GM21515 (cell line): ENCODE data around the gene CSNK1A1.
"Not testable (repeated sequence)": the region's sequence is repeated elsewhere in the genome, so short reads cannot be mapped to it uniquely, and the experiment has no call there.

Source experiments
- ATAC-seq: cut with Tn5 transposase; IDR thresholded peaks from one replicate; pipeline ENCODE4 v1.9.1; 2021; ENCODE audit not compliant: unreplicated experiment

Gene CSNK1A1

GRCh38 chr5:149572576-149573231 is 21.5 kb upstream of the CSNK1A1 start:
- ATAC-seq: no peak

DNA sequence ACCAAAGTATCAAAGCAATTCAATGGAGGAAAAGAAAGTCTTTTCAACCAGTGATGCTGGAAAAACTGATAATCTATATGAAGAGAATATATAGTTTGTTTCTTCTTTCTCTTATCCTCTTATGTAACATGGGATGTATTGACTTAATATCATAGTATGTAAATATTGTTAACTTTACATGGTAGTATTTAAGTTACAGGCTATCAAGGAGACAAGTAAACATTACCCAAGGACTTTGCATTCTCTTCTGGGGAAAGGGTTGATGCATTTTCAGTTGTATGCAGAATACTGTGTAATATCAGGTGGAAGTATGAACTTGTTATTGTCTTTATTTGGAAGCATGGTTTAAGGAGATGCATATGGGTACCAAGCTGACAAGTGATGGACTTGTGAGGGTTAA is 20.9 kb upstream of the CSNK1A1 start:
- no peak for ATAC-seq

DNA sequence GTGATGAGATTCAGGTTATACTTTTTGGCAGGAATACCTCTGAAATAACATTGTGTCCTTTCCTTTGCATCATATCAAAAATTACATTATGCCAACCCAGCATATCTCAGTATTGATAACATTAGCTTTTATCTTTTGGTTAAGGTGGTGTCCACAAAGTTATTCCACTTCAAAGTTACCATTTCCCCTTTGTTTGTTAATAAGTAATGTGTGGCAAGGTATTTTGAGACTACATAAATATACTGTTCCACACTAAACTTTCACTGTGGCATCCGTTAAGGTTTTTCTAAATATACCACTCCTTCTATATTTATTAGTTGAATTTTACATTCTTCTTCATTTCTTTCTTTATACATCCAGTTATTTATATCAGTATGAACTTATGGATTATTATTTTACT is 16.0 kb upstream of the CSNK1A1 start:
- ATAC-seq: no peak

- ATAC-seq: peak; percentile 93
Observed at GRCh38 chr5:149564542-149565140, 13.4 kb upstream of the CSNK1A1 start.

- no peak for ATAC-seq
Observed at GRCh38 chr5:149563466-149563865, 12.2 kb upstream of the CSNK1A1 start.

DNA sequence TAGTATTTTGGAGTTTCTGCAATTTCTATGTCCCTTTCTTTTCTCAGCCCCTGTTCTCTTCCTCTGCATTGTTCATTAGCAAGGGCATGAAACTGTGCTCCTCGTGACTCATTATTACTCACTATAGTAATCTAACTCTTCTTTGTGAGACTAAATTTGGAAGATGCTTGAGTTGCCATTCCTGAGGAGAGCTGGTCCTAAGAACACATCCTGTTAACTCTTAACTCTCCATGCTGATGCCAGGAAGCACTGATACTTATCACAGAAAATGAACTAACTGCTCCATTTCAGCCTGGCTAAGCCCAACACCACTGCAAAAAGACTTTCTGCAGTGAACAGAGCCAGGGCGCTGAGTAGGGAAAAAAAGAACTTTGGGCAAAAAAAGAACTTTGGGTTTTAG is 10.6 kb upstream of the CSNK1A1 start:
- no peak for ATAC-seq

DNA sequence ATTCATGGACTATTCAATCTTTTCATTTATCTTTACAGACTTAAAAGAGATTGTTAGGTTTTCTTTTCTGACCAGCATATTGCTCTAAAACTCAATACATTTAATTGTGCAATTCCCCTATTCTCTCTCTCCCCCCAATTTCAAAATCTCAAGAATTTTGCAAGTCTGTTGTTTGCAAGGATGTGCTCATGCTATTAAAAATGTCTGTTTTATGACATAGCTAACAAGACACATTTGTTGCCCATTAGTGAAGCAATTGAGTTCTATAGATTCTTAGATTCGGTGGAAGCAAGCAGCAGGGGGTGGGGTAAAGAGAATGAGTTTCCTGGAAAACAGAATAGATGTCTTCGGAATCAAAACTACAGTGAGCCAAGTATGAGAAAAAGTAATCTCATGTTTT is 8.5 kb upstream of the CSNK1A1 start:
- no peak for ATAC-seq

DNA sequence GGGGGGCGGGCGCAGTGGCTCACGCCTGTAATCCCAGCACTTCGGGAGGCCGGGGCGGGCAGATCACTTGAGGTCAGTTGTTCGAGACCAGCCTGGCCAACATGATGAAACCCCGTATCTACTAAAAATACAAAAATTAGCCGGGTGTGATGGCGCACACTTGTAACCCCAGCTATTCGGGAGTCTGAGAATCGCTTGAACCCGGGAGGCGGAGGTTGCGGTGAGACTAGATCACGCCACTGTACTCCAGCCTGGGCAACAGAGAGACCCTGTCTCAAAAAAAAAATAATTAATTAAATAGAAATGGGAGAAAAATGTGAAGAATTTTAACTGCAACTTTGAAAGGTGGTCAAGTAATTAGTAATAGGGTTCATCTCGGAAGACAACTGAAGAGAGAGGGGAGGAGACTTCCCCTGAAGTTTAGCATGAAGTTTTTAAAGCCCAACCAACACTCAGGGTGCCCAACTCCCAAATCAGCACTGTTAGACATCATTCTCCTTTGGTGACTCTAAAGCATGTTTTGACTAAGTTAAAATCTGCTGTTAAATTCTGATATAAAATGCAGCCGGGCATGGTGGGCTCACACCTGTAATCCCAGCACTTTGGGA is 1.4 kb upstream of the CSNK1A1 start:
- ATAC-seq: no peak

GRCh38 chr5:149552038-149552494 is 827 bp upstream of the CSNK1A1 start:
- no peak for ATAC-seq

GRCh38 chr5:149550594-149551226 is 529 bp downstream of the CSNK1A1 start:
- peak; percentile 5 for ATAC-seq

DNA sequence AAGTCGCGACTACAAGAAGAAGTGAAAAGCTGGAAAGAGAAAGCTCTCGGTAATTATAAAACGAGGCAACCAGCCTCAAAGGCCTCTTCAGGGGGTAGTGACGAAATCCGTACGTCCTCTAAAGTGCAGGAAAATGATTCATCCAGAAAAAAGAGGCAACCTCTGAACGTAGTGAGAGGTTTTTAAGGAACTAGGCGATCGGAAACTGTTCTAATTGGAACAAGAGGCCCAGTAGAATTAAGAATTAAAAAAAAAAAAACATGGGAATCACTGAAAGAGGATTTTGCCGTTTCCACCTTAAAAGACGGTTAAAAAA is 1.0 kb downstream of the CSNK1A1 start:
- no peak for ATAC-seq

DNA sequence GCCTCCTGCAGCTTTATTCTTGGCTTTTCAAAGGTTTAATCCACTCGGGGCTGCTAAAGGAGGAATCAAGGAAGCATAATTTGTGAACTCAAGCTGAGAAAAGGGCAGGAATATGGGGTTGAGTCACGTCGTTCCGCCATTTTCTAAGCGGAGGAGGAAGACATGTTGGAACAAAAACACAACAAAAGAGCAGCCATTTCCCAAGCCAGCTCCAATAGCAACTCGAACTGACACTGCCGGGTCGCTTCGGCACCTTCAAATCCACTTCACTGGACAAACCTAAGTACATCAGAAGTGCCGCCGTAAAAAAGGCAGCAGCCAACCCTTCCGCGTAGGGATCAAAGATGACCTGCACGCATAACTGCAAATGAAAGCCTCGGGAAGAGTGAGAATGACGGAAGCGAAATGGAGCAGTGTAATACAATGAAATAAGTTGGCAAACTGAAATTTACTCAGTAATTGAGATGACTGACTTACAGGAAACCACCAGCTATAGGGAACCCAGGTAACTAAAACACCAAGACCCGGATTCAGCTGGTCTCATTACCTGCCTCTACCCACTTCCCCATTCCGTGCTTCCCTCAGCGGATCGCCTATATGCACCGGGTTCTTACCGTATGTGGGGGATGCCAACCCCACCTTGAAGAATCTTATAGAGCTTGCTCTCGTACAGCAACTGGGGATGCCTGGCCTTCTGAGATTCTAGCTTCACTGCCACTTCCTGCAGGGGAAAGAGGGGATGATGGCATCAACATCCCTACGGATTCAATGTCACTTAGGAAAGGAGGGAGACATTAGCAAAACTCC is 1.6 kb downstream of the CSNK1A1 start:
- peak; percentile 34 for ATAC-seq

DNA sequence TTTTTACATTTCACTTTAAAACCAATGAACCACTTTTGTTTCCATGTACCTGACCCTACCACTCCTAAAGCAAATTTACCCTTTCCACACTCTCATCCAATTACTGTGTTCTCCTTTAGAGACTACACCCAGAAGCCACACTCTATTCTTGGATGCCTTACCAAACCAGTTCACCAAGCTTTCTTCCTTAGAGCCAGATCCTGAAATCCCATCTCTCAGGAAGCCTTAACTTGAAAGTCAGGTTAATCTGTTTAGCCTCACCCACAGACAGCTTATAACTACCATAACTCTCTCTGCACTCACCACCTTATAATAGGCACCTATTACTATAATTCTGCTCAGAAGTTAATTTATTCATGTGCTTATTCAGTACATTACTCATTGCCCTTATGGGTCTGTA is 4.3 kb downstream of the CSNK1A1 start:
- no peak for ATAC-seq

DNA sequence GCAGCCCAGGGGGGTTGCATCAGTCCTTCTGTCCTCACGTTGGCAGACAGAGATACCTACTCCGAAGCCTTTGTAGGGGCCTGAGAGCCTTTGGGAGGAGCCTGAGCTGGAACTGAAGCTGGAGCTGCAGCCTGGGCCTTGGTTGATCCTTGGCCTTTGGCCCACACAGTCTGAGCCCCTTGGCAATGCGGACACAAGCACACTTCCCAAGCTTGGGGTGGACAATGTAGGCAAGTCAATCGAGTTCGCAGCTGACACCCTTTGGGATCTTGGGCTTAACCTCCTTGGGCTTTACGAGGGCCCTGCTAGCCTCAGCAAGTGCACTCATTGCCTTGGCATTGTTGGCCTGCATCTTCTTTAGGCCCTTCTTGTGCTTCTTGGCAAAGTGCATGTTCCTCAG is 5.9 kb downstream of the CSNK1A1 start:
- no peak for ATAC-seq

DNA sequence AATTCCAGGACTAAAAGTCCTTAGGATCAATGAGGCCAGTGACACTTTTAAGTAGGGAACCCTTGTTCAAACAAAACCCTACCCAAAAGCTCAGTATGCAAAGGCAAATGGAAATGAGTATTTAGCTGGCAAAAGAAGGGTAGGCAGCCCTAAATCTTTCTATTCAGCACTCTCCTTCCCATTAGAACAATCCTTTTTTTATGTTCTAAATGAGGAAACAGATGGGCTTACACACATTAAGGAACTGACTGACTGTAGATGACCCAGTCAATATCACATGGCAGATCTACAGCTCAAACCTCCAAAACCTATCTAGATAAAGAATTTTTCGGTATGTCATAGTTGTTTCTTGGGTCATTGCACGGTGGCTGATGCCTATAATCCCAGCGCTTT is 7.2 kb downstream of the CSNK1A1 start:
- ATAC-seq: no peak

DNA sequence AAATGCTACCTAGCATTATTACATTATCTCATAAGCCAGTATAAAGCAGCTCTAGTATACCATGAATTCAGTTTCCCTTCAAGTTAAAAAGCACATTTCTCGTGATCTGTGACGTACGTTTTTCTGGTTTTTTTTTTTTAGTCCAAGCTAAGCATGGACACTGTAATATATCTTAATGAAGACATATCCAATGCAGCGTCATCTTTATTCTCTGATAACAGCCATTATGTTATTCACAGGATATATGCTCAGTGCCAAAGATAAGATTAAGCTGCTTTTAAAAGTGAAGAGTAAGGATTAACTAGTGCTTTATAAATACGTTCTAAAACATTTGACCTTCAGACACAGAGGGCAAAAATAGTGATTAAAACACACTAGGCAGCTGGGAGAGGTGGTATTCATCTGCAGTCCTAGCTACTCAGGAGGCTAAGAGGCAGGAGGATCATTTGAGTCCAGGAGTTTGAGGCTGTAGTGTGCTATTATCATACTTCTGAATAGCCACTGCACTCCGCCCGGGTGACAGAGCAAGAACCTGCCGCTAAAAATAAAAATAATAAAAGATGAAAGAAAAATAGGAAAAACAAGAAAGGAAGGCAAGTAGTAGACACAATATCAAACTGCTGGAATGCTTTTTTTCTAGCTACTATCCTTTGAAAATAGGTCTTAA is 7.7 kb downstream of the CSNK1A1 start:
- no peak for ATAC-seq

- no peak for ATAC-seq
Observed at GRCh38 chr5:149541893-149542292, 9.3 kb downstream of the CSNK1A1 start.

DNA sequence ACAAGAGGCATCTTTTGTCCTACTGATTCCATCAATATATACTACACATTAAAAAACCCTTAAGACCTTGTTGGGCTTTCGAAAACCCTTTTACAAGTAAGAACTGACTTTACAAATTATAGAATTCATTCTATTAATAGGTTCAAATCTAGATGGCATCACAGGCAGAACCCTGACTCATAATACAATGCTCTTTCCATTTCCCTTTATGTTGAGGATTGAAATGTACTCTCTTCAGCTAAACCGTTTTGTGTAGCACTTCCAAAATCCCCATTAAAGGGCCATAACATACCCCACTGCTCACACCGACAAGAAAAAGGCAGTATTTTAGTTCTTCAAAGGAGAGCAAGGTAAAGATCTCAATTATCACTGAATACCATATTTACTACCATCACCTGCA is 11.2 kb downstream of the CSNK1A1 start:
- ATAC-seq: no peak

DNA sequence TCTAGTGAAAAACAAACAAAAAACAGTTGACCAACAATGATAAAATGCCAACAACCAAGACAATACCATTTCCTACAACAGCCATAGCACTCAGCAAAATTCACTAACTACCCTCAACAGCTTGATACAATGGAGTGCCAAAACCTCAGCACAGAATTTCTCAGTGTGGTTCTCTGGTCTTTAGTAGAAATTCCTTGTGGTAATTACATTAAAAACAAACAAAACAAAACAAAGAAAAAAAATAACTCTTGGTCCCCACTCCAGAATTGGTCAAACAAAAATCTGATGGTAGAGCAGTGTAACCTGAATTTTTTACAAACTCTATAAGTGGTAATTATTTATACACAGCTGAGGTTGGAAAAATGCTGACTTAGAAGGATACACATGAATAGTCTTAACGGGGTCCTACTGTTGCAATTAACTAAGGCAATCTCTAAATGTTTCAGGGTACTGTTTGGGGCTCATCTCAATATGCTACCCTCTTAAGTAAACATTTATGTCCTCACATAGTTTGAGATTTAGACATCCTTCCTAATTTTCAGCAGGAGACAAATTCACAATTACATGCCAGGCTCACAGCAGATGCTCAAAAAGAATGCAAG is 13.8 kb downstream of the CSNK1A1 start:
- no peak for ATAC-seq

GRCh38 chr5:149535787-149536186 is 15.5 kb downstream of the CSNK1A1 start:
- not testable (repeated sequence) for ATAC-seq
